Sigmoid colon (tissue), 4 donors: ENCODE data around the gene ISOC2.

Experiments
- CTCF ChIP-seq, 4 experiments: fragments of 450-650 bp in 3 of 4; fragments of 200-600 bp in 1 of 4; IDR thresholded peaks; one replicate each; pipeline ENCODE4 v1.5.1; 2016 to 2019; ENCODE audit warnings: antibody characterized with exemption in 4 of 4, mild to moderate bottlenecking in 3 of 4, moderate library complexity in 2 of 4
- EP300 ChIP-seq, 4 donors: sonication (generic); formaldehyde crosslinking; IDR thresholded peaks; one replicate each; pipeline ENCODE4 v1.6.1; 2017; ENCODE audit warnings: antibody characterized with exemption in 4 of 4
- POLR2A ChIP-seq, 2 donors: fragments of 450-650 bp; IDR thresholded peaks; one replicate each; pipeline ENCODE4 v1.6.1; 2016; ENCODE audit warnings: antibody characterized with exemption in 2 of 2, mild to moderate bottlenecking in 2 of 2, moderate library complexity in 2 of 2

DNA sequence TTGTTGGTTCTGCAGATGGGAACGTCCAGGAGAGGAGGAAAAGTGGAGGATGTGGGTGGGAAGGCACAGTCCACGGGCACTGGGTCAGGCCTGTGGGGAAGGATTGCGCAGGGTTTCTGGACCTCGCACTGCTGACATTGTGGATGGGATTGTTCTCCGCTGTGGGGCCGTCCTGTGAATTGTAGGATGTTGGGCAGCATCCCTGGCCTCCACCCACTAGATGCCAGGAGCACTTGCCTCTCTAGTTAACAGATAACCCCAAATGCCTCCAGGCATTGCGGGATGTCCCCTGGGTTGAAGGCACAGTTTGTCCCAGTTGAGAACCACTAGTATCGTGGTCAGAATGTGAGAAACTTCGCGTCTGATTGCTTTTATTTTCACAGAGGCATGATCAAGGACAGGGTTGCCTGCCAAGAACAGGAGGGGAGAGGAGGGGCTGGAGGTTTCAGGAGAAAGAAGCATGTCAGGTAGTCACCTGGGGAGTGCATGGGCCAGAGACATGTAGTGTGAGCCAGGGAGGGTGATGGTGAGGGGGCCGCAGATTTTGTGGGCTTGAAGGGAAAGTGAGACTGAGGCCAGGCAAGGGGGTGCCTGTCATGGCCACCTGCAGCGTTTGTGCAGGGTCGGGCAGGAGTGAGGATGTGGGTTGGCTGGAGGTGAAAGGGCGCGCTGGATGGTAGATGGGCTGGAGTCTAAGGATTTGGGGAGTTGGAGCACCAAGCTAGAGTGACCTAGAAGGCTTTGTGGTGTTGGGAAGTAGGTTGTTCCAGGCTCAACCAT, 18.2 kb upstream of the ISOC2 start:
- TF ChIP-seq CTCF (IDR thresholded peaks at IDR 0.05) (no peak), EP300 (IDR thresholded peaks at IDR 0.05) (no peak), POLR2A (IDR thresholded peaks at IDR 0.05) (no peak)
